ENCODE data around the gene DCLRE1C.
A peak's percentile ranks its signal among the peaks of the same experiment; 100 is the strongest.
"Not testable (repeated sequence)": the region's sequence is repeated elsewhere in the genome, so short reads cannot be mapped to it uniquely, and the experiment has no call there.

The DCLRE1C gene

GRCh38 chr10:14942950-14943338 is 11.0 kb downstream of the DCLRE1C start:
- DNase-seq, result not testable (repeated sequence)

DNA sequence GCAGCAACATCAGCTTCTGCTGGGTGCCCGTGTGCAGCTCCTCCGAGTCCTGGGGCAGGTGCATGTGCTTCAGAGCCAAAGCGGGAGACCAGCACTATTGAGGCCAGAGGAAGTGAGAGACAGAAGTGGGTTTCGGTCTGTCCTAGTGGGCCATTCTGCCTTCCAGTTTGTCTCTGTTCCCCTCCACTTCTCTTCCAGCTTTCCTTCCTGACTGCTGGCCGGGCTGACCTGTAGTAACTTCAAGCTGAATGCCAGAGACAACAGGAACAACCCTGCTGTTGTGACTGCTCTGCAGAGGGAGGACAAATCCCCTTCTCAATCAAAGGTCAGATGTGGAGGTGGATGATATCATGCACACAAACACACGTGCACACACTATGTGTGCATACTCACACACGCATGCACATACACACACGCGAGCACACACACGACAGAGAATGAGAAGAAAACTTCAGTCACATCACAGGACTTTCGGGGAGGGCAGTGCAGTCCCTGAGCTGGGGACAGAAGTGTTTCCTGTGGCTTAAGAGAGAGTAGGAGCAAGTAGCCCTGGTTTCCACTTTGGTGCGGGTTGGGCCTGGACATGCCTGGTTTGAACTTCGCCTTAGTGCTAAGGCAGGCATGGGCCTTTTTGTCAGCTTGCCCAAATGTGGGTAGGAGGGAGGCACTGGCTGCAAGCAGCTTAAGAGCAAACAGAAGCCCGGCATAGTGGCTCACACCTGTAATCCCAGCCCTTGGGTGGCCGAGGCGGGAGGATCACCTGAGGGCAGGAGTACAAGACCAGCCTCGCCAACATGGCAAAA is 11.5 kb downstream of the DCLRE1C start:
- not testable (repeated sequence) for DNase-seq

GRCh38 chr10:14938971-14939370 is 14.9 kb downstream of the DCLRE1C start:
- DNase-seq, result not testable (repeated sequence)

DNA sequence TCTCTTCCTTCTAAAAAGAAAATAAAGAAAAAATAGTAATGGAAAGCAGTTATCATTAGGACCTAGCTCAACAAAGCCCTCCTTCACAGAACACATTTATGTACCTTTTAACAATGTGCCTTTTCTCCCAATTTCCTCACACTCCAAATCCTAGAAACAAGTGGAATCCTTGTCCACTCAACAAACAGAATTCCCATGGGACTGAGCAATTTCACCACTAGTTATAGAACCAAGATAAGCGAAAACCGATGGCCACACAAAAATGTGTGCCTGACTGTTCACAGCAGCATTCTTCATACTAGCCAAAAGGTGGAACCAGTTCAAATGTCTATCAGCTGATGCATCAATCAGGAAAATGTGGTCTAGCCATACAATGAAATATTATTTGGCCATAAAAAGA is 17.3 kb downstream of the DCLRE1C start:
- DNase-seq, result no peak

- no peak for DNase-seq
Observed at GRCh38 chr10:14930610-14931009, 23.3 kb downstream of the DCLRE1C start.

DNA sequence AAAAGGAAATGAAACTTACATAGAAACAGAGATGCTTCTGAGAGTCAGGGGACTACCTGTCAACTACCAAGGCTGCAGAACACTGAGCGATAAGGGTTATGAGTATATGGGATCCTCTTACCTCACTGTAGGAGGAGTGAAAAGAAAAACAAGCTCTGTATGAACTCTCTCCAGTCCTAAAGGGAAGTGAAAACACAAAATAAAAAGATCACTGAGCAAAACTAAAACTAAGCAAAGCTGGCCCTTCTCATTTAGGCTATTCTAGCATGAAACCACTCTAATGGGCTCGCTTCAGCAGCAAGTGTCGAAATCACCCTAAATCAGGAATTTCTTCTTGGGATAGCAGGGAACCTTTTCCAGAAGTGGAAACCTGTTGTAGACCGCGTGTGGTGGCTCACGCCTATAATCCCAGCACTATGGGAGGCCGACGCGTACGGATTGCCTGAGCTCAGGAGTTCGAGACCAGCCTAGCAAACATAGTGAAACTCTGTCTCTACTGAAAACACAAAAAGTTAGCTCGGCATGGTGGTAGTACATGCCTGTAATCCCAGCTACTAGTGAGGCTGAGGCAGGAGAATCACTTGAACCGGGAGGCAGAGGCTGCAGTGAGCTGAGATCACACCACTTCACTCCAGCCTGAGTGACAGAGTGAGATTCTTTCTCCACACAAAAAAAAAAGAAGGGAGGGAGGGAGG is 27.0 kb downstream of the DCLRE1C start:
- no peak for DNase-seq

GRCh38 chr10:14926061-14926470 is 27.8 kb downstream of the DCLRE1C start:
- no peak for DNase-seq

- DNase-seq, result no peak
Observed at GRCh38 chr10:14925268-14925667, 28.6 kb downstream of the DCLRE1C start.

DNA sequence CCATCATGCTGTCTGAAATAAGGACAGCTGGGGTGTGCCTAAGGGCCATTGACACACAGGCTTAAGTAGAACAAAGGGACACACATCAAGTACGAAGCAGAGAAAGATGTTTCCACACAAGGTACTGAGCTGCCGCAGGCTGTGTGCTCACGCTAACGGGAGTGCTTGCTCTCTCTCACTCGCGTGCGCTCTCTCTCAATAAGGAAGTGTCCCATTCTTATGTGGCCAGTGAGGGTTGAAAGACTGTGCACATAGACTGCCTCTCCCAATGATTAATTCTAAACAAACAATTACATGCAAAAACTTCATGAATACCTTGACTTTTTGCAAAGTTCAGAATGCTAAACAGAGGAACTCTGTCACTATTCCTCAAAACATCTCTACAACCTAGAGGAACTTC is 29.9 kb downstream of the DCLRE1C start:
- no peak for DNase-seq

DNA sequence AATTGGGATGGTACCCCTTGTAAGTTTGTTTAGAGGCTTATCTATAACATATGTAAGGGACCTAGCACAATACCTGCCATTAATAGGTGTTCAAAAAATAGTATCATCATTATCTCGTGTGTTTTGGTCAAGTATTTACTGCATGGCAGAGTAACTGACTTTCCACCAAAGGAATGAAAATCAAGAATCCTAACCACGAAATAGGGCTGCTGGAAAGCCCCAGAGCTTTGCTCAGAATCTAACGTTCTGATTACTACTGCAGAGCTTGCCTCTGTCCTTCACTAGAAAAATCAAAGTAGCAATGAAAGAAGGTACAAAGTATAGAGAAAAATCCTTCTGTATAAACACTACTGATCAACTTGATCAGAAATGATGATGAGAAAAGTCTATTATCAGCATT is 34.9 kb downstream of the DCLRE1C start:
- DNase-seq, result no peak

- DNase-seq, result no peak
Observed at GRCh38 chr10:14917827-14918226, 36.1 kb downstream of the DCLRE1C start.

- no peak for DNase-seq
Observed at GRCh38 chr10:14916600-14916999, 37.3 kb downstream of the DCLRE1C start.

DNA sequence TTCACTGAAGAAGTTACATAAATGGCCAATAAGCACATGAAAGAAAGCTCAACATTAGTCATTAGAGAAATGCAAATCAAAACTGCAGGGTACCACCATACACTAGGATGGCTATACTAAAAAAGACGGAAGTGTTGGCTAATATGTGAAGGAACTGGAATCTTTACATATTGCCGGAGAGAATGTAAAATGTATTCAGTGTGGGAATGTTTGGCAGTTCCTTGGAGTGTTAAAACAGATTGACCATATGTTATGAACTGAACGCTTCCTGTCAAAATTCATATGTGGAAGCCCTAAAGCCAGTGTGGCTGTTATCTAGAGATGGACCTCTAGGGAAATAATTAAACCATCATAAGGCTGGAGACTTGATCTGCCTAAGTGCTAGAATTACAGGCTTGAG is 42.1 kb downstream of the DCLRE1C start:
- no peak for DNase-seq

GRCh38 chr10:14910953-14911352 is 42.9 kb downstream of the DCLRE1C start:
- DNase-seq, result no peak

GRCh38 chr10:14909101-14909500 is 44.8 kb downstream of the DCLRE1C start:
- DNase-seq, result no peak

GRCh38 chr10:14907591-14907990 is 46.3 kb downstream of the DCLRE1C start:
- not testable (repeated sequence) for DNase-seq

GRCh38 chr10:14906765-14907164 is 47.1 kb downstream of the DCLRE1C start:
- no peak for DNase-seq

GRCh38 chr10:14905890-14906289 is 48.0 kb downstream of the DCLRE1C start:
- DNase-seq, result no peak

DNA sequence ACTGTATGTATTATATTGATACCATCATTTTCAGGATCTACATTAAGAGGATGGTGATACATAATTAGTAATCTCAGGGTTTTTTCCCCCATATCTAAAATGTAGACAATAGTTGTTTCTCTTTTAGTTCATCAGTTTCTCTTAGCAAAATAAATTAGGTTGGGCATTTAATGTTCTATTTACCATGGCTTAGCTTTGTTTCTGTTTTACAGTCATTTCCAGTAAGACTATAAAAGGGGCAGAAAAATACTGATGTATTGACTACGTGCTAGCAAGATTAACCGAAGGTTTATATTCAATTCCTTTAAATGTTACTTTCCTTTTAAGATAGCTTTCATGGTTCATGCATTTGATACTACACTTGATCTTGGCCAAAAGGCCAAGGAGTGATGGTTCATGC is 49.0 kb downstream of the DCLRE1C start:
- no peak for DNase-seq

GRCh38 chr10:14904316-14904732 is 49.6 kb downstream of the DCLRE1C start:
- DNase-seq, result peak; percentile 9

GRCh38 chr10:14891151-14891550 is 62.7 kb downstream of the DCLRE1C start:
- no peak for DNase-seq

DNA sequence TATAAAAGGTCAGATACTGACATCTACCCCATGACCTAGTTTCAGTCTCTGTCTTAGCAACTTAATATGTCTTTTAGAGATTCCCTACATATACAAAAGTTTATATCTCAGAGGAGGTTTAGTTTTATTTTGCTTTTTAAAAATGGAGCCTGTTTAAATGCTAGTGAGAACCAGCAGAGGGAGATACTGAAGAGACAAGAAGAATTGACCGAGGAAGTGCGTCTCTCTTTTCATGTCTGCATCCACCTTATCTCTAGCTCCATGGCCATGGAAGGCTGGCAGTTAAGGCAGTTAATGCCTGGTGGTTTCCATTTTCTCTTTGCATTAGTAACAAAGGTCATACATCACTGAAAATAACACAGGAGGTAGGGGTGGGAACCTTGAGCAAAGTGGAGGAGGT is 64.6 kb downstream of the DCLRE1C start:
- no peak for DNase-seq

- no peak for DNase-seq
Observed at GRCh38 chr10:14884082-14884481, 69.8 kb downstream of the DCLRE1C start.

- DNase-seq, result no peak
Observed at GRCh38 chr10:14880229-14880628, 73.7 kb downstream of the DCLRE1C start.

GRCh38 chr10:14879928-14880193 is 74.0 kb downstream of the DCLRE1C start:
- no peak for DNase-seq
